H1 (cell line): ENCODE results near the gene ACYP2. TPM values are rescaled to one million over a fixed set of nuclear protein-coding genes. Genes with fewer than 3 reads are reported as not detected.

Experiments
- CTCF ChIA-PET: fragments of 300-600 bp; sonication (Branson Sonifier 250); formaldehyde crosslinking; loops from one replicate; lab custom pipeline; 2021; ENCODE audit not compliant: partially characterized antibody; lab: Charles Lee
- POLR2A ChIA-PET: fragments of 300-600 bp; sonication (Branson Sonifier 250); formaldehyde crosslinking; loops from one replicate; lab custom pipeline; 2021; ENCODE audit warnings: inconsistent platforms; ENCODE audit not compliant: partially characterized antibody; lab: Charles Lee
- DNase-seq, 2 experiments: peaks; one replicate each; pipeline versions ENCODE4 v3.0.0 to v3.0.0-alpha.2; 2010 to 2022; ENCODE audit warnings: low spot score in 2 of 2, low read depth in 1 of 2, mixed read lengths in 1 of 2
- FAIRE-seq: peaks from 2 replicates; lab custom pipeline; 2011; peaks lifted over from hg19 to GRCh38; lab: Jason Lieb, UNC
- H2AFZ ChIP-seq: 2 replicates; pipeline ENCODE4 v1.8.1; 2012; ENCODE audit warnings: low read length, inconsistent platforms
- H2AK5ac ChIP-seq: 2 replicates; pipeline ENCODE4 v1.6.1; 2013; ENCODE audit warnings: low read depth, low read length
- H2BK120ac ChIP-seq: replicated peaks from 2 replicates; pipeline ENCODE3; 2013; ENCODE audit warnings: low read depth, low read length, inconsistent platforms
- H2BK12ac ChIP-seq: 2 replicates; pipeline ENCODE4 v1.6.1; 2013; ENCODE audit warnings: low read depth, low read length
- H2BK15ac ChIP-seq: 2 replicates; pipeline ENCODE4 v1.6.1; 2013; ENCODE audit warnings: low read length
- H2BK20ac ChIP-seq: 2 replicates; pipeline ENCODE4 v1.6.1; 2013; ENCODE audit warnings: low read length
- H2BK5ac ChIP-seq: 2 replicates; pipeline ENCODE4 v1.6.1; 2013; ENCODE audit warnings: low read depth, low read length
- H3K14ac ChIP-seq: 2 replicates; pipeline ENCODE4 v1.6.1; 2013; ENCODE audit warnings: inconsistent platforms; ENCODE audit not compliant: insufficient read length
- H3K18ac ChIP-seq: 2 replicates; pipeline ENCODE4 v1.6.1; 2013; ENCODE audit warnings: low read length; ENCODE audit errors: extremely low read depth
- H3K23ac ChIP-seq: 2 replicates; pipeline ENCODE4 v1.6.1; 2013; ENCODE audit warnings: inconsistent platforms; ENCODE audit not compliant: insufficient read length
- H3K23me2 ChIP-seq: 2 replicates; pipeline ENCODE4 v1.6.1; 2013; ENCODE audit warnings: low read depth, low read length
- H3K27ac ChIP-seq: 2 replicates; pipeline ENCODE4 v1.6.1; 2011; ENCODE audit warnings: low read depth, low read length, inconsistent platforms
- H3K27me3 ChIP-seq, 4 experiments: replicated peaks in 1 of 4; 1 replicate in 1 of 4; 2 replicates in 3 of 4; pipeline versions ENCODE4 v1.6.1 to v1.8.1; 2011 to 2013; ENCODE audit warnings: low read length in 3 of 4, mild to moderate bottlenecking in 3 of 4, inconsistent platforms in 2 of 4, mixed read lengths in 2 of 4, moderate library complexity in 1 of 4; ENCODE audit not compliant: control insufficient read depth in 3 of 4, insufficient read depth in 3 of 4; ENCODE audit errors: extremely low read depth in 1 of 4
- H3K36me3 ChIP-seq, 4 experiments: 2 replicates each; pipeline versions ENCODE4 v1.6.1 to v1.8.1; 2011 to 2013; ENCODE audit warnings: mild to moderate bottlenecking in 4 of 4, low read length in 3 of 4, moderate library complexity in 2 of 4, control low read depth in 1 of 4, inconsistent platforms in 1 of 4; ENCODE audit not compliant: insufficient read depth in 4 of 4, control insufficient read depth in 2 of 4
- H3K4ac ChIP-seq: replicated peaks from 2 replicates; pipeline ENCODE3; 2013; ENCODE audit warnings: low read length, low read depth, mixed read lengths, inconsistent platforms; ENCODE audit not compliant: insufficient read length
- H3K4me1 ChIP-seq, 4 experiments: replicated peaks in 1 of 4; 1 replicate in 1 of 4; 2 replicates in 3 of 4; pipeline versions ENCODE4 v1.6.1 to v1.8.1; 2011 to 2013; ENCODE audit warnings: low read length in 3 of 4, inconsistent platforms in 2 of 4, mixed read lengths in 1 of 4; ENCODE audit not compliant: insufficient read depth in 4 of 4, control insufficient read depth in 3 of 4
- H3K4me2 ChIP-seq, 2 experiments: 2 replicates each; pipeline versions ENCODE4 v1.6.1 to v1.8.1; 2011 to 2013; ENCODE audit warnings: low read depth in 2 of 2, low read length in 2 of 2, control low read depth in 1 of 2, inconsistent platforms in 1 of 2, mild to moderate bottlenecking in 1 of 2; ENCODE audit not compliant: insufficient read depth in 1 of 2
- H3K4me3 ChIP-seq, 4 experiments: fragments of 200-600, 300-600 bp in 1 of 4; sonication (generic), shearing (Covaris generic), sonication (Bioruptor Twin) in 1 of 4; 2 replicates each; pipeline versions ENCODE4 v1.5.1 to v1.8.1; 2011 to 2016; ENCODE audit warnings: low read length in 4 of 4, low read depth in 3 of 4, control low read depth in 2 of 4, inconsistent platforms in 2 of 4, mild to moderate bottlenecking in 2 of 4, mixed read lengths in 1 of 4, moderate library complexity in 1 of 4; ENCODE audit not compliant: insufficient read depth in 2 of 4; ENCODE audit errors: extremely low read depth in 1 of 4
- H3K56ac ChIP-seq: replicated peaks from 2 replicates; pipeline ENCODE3; 2013; ENCODE audit warnings: low read depth, mild to moderate bottlenecking, mixed read lengths, low read length, inconsistent platforms; ENCODE audit not compliant: insufficient read length
- H3K79me1 ChIP-seq: 2 replicates; pipeline ENCODE4 v1.6.1; 2013; ENCODE audit warnings: low read depth, low read length, control low read depth
- H3K79me2 ChIP-seq, 2 experiments: 2 replicates each; pipeline versions ENCODE4 v1.6.1 to v1.8.1; 2012 to 2013; ENCODE audit warnings: low read length in 2 of 2, mild to moderate bottlenecking in 2 of 2, inconsistent platforms in 1 of 2; ENCODE audit not compliant: insufficient read depth in 2 of 2, control insufficient read depth in 1 of 2
- H3K9ac ChIP-seq, 4 experiments: replicated peaks in 1 of 4; 1 replicate in 1 of 4; 2 replicates in 3 of 4; pipeline versions ENCODE4 v1.6.1 to v1.8.1; 2011 to 2013; ENCODE audit warnings: low read depth in 3 of 4, low read length in 3 of 4, control low read depth in 2 of 4, mild to moderate bottlenecking in 2 of 4, moderate library complexity in 2 of 4, inconsistent platforms in 1 of 4; ENCODE audit errors: extremely low read depth in 1 of 4
- H3K9me3 ChIP-seq, 2 experiments: 2 replicates each; pipeline versions ENCODE4 v1.6.1 to v1.8.1; 2012 to 2013; ENCODE audit warnings: mild to moderate bottlenecking in 2 of 2, moderate library complexity in 2 of 2, control low read depth in 1 of 2, inconsistent platforms in 1 of 2, low read depth in 1 of 2, low read length in 1 of 2, mixed read lengths in 1 of 2; ENCODE audit not compliant: insufficient read depth in 2 of 2
- H4K20me1 ChIP-seq, 2 experiments: replicated peaks in 1 of 2; 2 replicates each; pipeline versions ENCODE3 to v1.8.1; 2011 to 2013; ENCODE audit warnings: inconsistent platforms in 2 of 2, low read length in 2 of 2, mild to moderate bottlenecking in 1 of 2; ENCODE audit not compliant: insufficient read depth in 2 of 2, control insufficient read depth in 1 of 2
- H4K5ac ChIP-seq: 2 replicates; pipeline ENCODE4 v1.6.1; 2013; ENCODE audit warnings: low read length, low read depth, mixed read lengths, inconsistent platforms; ENCODE audit not compliant: insufficient read length
- H4K8ac ChIP-seq: 2 replicates; pipeline ENCODE4 v1.8.0; 2013; ENCODE audit warnings: mild to moderate bottlenecking, moderate library complexity, low read length, inconsistent platforms; ENCODE audit not compliant: insufficient read depth; ENCODE audit errors: extremely low read depth
- H4K91ac ChIP-seq: replicated peaks from 2 replicates; pipeline ENCODE3; 2013; ENCODE audit warnings: low read length, mixed read lengths, inconsistent platforms; ENCODE audit not compliant: insufficient read length
- CHD7 ChIP-seq: fragments of 300-600 bp; sonication (generic); IDR thresholded peaks from 2 replicates; pipeline ENCODE4 v1.7.1; 2012; ENCODE audit warnings: low read length, moderate library complexity, mild to moderate bottlenecking, inconsistent platforms; ENCODE audit not compliant: insufficient replicate concordance
- SIRT6 ChIP-seq: IDR thresholded peaks from one replicate; pipeline ENCODE4 v1.7.1; 2012; ENCODE audit warnings: low read length, inconsistent platforms
- polyA plus RNA-seq, 7 experiments: library from polyadenylated mRNA; depleted of rRNA in 3 of 7; stranded (reverse) in 5 of 7; unstranded in 2 of 7; fragments of >200 nt in 5 of 7; fragments of 200-250 nt in 2 of 7; gene quantifications; 1 replicate in 5 of 7; 2 replicates in 1 of 7; 4 replicates in 1 of 7; pipeline versions ENCODE4 v1.2.1 to v1.2.3, GENCODE V29; 2011 to 2013; ENCODE audit warnings: missing spikeins in 2 of 7, mixed read lengths in 2 of 7
- total RNA-seq: library from RNA; stranded (reverse); fragmentation: NEBNext Ultra II Directional; extraction: Animal tissue kit (Norgen Biotek cat#: 25700); gene quantifications from 2 replicates; pipeline ENCODE4 v1.2.1, GENCODE V29; 2021

ACYP2 gene
- total and polyA plus RNA-seq, 2 of the 8 experiments (the other 6 are each of a cell fraction or from before 2014, with no cell fraction given): 3.4 to 4.4 TPM

GRCh38 chr2:54249629-54250028 lies 134.2 kb downstream of the ACYP2 start:
- no peak overlapping the region for H2BK12ac ChIP-seq
- H3K56ac ChIP-seq: no peak overlapping the region
- no peaks in the 10 kb centered on the region for H3K79me1 ChIP-seq
- no peak overlapping the region for H3K14ac ChIP-seq
- no peak overlapping the region for H3K9ac ChIP-seq
- H3K4me3 ChIP-seq: no peak overlapping the region
- H4K20me1 ChIP-seq: no peaks in the 10 kb centered on the region
- H2BK5ac ChIP-seq: no peak overlapping the region
- no peak overlapping the region for H2BK120ac ChIP-seq
- H2AFZ ChIP-seq: no peak overlapping the region
- DNase-seq (no peak), FAIRE-seq (no peak)
- H3K27ac ChIP-seq: no peak overlapping the region
- H3K23ac ChIP-seq: no peak overlapping the region
- ChIA-PET POLR2A (no interaction called here), CTCF (interaction anchor here (1.3 kb wide), 1 partner anchor 14 kb away, joined by 3 read pairs; no protein-coding TSS in a partner anchor)
- no peaks in the 10 kb centered on the region for H3K36me3 ChIP-seq
- no peak overlapping the region for H3K18ac ChIP-seq
- H3K4ac ChIP-seq: no peak overlapping the region
- no peaks in the 10 kb centered on the region for H3K23me2 ChIP-seq
- H3K4me2 ChIP-seq: no peak overlapping the region
- H2BK20ac ChIP-seq: no peak overlapping the region
- peaks cover 2 to 4% of the 10 kb centered on the region in 2 experiments; a peak in 1 of 4 replicates for H3K9me3 ChIP-seq
- H4K5ac ChIP-seq: no peak overlapping the region
- H2AK5ac ChIP-seq: no peak overlapping the region
- H2BK15ac ChIP-seq: no peak overlapping the region
- H3K79me2 ChIP-seq: no peaks in the 10 kb centered on the region
- H4K8ac ChIP-seq: no peak overlapping the region
- no peak overlapping the region for H4K91ac ChIP-seq
- no peaks in the 10 kb centered on the region for H3K4me1 ChIP-seq
- H3K27me3 ChIP-seq: no peaks in the 10 kb centered on the region
- TF ChIP-seq SIRT6: no peak
- TF ChIP-seq CHD7: no peak
